VCaP (cell line): ENCODE results near the gene ARHGAP5.

Experiments used
- H3K27ac ChIP-seq: fragments of 450-650 bp; 2 replicates; pipeline ENCODE4 v1.5.1; 2017
- TF ChIP-seq, protein P1 (sequence below): fragments of 450-650 bp; conservative IDR thresholded peaks from 2 replicates; pipeline ENCODE4 v1.5.1; 2017; ENCODE audit warnings: mild to moderate bottlenecking, moderate library complexity

The ARHGAP5 gene

DNA sequence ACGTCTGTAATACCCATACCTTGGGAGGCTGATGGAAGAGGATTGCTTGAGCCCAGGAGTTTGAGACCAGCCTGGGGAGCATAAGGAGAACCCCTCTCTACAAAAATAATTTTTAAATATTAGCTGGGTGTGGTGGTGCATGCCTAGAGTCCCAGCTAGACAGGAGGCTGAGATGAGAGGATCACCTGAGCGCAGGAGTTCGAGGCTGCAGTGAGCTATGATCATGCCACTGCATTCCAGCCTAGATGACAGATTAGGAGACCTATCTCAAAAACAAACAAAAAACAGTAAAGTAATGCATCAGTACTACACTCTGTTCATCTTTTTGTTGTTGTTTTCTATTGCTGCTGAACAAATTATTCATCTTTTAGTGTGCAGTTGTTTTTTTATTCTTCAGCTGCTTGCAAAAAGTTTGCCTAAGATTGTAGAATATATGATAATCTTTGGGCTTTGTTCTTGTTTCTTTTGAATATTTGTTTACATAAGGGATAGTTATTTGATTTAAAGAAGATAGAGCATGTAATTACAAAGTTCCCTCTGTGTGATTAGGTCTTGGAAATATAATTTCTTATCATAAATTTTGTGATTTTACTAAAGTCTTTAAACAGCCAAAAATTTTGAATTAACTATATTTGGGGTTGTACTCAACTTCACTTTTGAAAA, 8.2 kb downstream of the ARHGAP5 start:
- TF ChIP-seq, protein P1, sequence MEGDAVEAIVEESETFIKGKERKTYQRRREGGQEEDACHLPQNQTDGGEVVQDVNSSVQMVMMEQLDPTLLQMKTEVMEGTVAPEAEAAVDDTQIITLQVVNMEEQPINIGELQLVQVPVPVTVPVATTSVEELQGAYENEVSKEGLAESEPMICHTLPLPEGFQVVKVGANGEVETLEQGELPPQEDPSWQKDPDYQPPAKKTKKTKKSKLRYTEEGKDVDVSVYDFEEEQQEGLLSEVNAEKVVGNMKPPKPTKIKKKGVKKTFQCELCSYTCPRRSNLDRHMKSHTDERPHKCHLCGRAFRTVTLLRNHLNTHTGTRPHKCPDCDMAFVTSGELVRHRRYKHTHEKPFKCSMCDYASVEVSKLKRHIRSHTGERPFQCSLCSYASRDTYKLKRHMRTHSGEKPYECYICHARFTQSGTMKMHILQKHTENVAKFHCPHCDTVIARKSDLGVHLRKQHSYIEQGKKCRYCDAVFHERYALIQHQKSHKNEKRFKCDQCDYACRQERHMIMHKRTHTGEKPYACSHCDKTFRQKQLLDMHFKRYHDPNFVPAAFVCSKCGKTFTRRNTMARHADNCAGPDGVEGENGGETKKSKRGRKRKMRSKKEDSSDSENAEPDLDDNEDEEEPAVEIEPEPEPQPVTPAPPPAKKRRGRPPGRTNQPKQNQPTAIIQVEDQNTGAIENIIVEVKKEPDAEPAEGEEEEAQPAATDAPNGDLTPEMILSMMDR, result no peak
- peak overlapping the region; percentile 27; the same call in 1 of the 2 replicates for H3K27ac ChIP-seq

DNA sequence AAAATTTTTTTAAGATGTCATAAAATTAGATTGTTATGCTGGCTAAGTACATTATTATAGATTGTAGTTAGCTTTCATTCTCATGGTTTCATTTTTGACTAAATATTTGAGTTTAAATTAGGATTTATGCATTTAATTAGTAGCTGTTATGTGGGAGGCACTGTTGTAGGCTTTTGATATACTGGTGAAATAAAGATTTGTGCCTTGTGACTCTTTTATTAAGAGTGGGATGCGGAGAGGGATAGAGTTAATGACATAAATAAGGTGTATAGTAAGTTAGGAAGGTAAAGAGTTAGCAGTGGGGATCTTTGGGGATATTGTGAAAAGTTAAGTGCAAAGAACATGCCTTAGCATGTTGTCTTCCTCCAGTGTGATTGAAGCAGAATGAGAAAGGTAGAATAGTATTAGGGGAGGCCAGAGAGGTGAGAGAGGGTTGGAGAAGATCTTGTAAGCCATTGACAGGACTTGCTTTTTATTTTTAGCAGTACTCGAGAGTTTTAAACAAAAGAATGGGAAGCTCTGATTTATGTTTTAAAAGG, 8.8 kb downstream of the ARHGAP5 start:
- H3K27ac ChIP-seq, result peak overlapping the region; percentile 27; the same call in 1 of the 2 replicates
- TF ChIP-seq, protein P1, result no peak

DNA sequence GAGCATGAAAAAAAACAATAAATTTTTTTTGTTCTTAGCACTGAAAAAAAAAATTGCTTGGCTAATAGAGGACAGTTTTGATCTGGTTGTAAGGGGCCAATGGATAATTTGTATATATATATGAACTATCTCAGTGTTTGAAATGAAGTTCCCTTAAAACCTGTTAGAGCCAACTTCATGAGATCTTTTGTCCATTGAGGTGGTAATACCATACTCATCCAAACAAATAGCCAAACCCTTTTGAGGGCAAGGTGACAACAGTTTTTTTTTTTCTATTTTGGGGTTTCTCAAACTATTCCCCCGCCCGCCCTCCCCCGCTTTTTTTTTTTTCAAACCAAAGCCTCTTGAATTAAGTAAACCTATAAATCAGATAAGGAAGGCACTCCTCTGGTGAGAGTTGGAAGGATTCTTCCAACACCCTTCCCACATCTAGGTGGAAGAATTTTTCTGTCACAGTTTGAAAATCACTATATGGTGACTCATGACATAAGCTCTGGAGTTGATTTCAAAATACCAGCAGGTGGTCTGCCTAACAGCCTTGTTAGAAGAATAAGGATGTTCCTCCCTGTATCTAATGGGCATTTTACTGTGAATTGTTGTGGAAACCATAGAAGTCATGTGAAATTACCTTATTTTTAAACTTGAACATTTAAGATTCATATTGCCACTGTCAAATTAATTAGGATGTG, 10.2 kb downstream of the ARHGAP5 start:
- TF ChIP-seq, protein P1, result no peak
- peak overlapping the region; percentile 52 for H3K27ac ChIP-seq

DNA sequence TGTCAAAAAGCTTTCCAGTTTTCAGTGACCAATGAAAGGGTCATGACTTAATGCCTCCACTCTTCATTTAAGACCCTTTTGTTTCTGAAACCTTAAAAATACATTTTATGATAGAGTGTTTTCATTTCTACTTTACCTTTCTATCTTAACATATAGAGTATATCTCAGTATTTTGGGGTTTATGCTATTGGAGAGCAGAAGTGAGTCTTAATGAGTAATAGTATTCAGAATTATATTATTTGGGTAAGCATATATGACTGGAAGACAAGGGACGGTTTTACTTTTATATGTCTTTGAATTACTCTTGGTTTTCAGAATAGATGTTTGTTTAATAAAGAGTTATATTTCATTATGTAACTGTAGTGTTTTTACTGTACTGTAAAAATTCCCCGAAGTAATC, 10.8 kb downstream of the ARHGAP5 start:
- TF ChIP-seq, protein P1, result no peak
- peak overlapping the region; percentile 52 for H3K27ac ChIP-seq

DNA sequence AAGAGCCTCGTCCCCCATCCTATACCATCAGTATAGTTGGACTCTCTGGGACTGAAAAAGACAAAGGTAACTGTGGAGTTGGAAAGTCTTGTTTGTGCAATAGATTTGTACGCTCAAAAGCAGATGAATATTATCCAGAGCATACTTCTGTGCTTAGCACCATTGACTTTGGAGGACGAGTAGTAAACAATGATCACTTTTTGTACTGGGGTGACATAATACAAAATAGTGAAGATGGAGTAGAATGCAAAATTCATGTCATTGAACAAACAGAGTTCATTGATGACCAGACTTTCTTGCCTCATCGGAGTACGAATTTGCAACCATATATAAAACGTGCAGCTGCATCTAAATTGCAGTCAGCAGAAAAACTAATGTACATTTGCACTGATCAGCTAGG, 13.6 kb downstream of the ARHGAP5 start:
- no peak overlapping the region for H3K27ac ChIP-seq
- TF ChIP-seq, protein P1, result no peak

DNA sequence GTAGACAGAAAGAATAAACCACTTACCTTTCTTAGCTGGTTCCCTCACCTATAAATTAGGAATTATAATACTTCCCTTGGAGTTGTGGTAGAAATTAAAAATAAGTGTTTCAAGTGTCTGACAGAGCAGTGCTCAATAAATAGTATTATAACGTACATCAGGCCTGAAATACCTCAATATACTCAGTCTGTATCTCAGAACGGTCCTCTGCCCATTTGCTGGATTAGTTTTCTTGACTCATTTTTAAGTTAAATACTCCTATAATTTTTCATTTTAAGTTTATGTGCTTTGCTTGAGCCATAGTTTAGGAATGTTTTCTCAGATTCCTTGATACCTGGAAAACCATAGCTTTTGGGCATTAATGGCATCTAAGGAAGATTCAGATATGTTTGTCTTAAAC, 22.4 kb downstream of the ARHGAP5 start:
- TF ChIP-seq, protein P1, result no peak
- no peak overlapping the region for H3K27ac ChIP-seq

DNA sequence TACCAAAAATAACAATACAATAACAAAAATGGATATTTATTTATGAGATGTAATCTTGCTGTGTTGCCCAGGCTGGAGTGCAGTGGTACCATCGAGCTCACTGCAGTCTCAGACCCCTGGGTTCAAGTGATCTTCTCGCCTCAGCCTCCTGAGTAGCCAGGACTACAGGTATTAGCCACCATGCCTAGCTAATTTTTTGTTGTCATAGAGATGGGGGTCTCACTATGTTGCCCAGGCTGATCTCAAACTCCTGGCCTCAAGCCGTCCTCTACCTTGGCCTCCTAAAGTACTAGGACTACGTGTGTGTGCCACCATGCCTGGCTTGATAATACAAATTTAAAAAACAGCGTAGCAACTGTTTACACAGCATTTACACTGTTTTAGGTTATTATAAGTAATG, 23.1 kb downstream of the ARHGAP5 start:
- no peak overlapping the region for H3K27ac ChIP-seq
- TF ChIP-seq, protein P1, result no peak
